ENCODE measurements around the gene CCDC51.

CCDC51 gene

DNA sequence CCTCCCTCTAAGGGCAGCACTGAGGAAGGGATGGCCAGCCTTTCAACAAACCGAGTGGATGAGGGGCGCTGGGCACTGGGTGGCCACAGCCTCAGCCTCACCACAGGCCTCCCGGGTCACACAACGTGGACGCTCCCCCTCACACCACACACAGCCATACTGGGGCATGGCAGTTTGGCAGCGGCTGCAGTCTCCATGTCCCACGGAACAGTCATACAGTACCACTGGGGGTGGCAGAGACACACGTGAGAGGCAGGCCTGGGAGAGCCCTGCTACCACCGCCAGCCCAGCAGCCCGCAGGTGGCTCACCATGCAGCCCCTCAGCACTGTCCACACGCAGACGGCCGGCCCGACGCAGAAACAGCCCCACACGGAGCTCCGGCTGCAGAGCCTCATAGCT lies 21.8 kb downstream of the CCDC51 start:
- H3K9me3 ChIP-seq (ENCODE audit: control extremely low read depth in 1 of 5, control insufficient read depth in 4 of 5, insufficient read depth in 2 of 5, low read depth in 1 of 5, low read length in 4 of 5): no peaks in the 10 kb centered on the region
- DNase-seq: no peak
- WGBS (ENCODE audit: insufficient coverage): 95% methylated on average over 11 of the region's 17 CpGs
- POLR2A ChIA-PET: no interaction called here
- H3K27me3 ChIP-seq (replicated peaks in 2 of 5; ENCODE audit: control insufficient read depth in 4 of 5, insufficient read depth in 5 of 5, low read length in 4 of 5): no peaks in the 10 kb centered on the region
- H3K27ac ChIP-seq (ENCODE audit: insufficient read depth in 1 of 2, low read depth in 1 of 2, low read length in 2 of 2, poor library complexity in 1 of 2, severe bottlenecking in 2 of 2): no peak overlapping the region
- H3K36me3 ChIP-seq (ENCODE audit: control insufficient read depth in 4 of 4, insufficient read depth in 4 of 4, low read length in 3 of 4): peaks cover 0 to 10% (median 0%) of the 10 kb centered on the region in 4 experiments
- no peak overlapping the region for H3K4me3 ChIP-seq (ENCODE audit: control insufficient read depth in 1 of 7, extremely low read depth in 1 of 7, insufficient read depth in 4 of 7, low read depth in 2 of 7, low read length in 6 of 7)
- H3K4me1 ChIP-seq (ENCODE audit: control extremely low read depth in 1 of 4, control insufficient read depth in 4 of 4, insufficient read depth in 4 of 4, low read length in 3 of 4): no peaks in the 10 kb centered on the region
- CTCF ChIA-PET: interaction anchor here (1.3 to 2.2 kb wide), 3 partner anchors 10 to 17 kb away, joined by 4 to 5 read pairs (median 5); no protein-coding TSS in a partner anchor

DNA sequence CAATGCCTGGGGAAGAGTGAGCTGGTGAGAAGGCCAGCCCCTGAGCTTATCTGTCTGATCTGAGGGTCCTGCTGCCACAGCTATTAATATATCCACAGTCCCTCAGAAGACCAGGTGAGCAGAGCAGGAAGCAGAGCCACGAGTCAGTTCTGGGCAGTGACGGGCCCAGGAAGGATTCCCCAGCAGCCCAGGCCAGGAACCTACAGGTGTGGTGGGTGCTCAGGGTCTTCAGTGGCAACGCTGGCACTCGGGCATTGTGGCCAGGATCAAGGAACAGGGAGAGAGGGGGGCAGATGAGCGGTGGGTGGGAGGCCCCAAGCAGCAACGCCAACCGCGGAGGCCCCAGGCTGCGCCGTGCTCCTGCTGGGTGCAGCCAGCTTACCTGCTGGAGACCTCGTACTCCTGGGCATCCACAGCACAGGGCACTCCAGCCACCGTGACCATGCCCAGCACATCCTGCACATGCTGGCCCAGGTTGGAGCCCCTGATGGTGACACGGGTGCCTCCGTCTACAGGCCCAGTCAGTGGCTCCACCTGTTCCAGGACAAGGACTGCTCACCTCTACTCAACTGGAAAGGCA lies 22.3 kb downstream of the CCDC51 start:
- Histone ChIP-seq H3K4me3 (ENCODE audit: control insufficient read depth in 1 of 7, extremely low read depth in 1 of 7, insufficient read depth in 4 of 7, low read depth in 2 of 7, low read length in 6 of 7) (no peak overlapping the region), H3K36me3 (ENCODE audit: control insufficient read depth in 4 of 4, insufficient read depth in 4 of 4, low read length in 3 of 4) (peaks cover 0 to 10% (median under 1%) of the 10 kb centered on the region in 4 experiments), H3K27ac (ENCODE audit: insufficient read depth in 1 of 2, low read depth in 1 of 2, low read length in 2 of 2, poor library complexity in 1 of 2, severe bottlenecking in 2 of 2) (no peak overlapping the region), H3K4me1 (ENCODE audit: control extremely low read depth in 1 of 4, control insufficient read depth in 4 of 4, insufficient read depth in 4 of 4, low read length in 3 of 4) (no peaks in the 10 kb centered on the region), H3K9me3 (ENCODE audit: control extremely low read depth in 1 of 5, control insufficient read depth in 4 of 5, insufficient read depth in 2 of 5, low read depth in 1 of 5, low read length in 4 of 5) (no peaks in the 10 kb centered on the region), H3K27me3 (replicated peaks in 2 of 5; ENCODE audit: control insufficient read depth in 4 of 5, insufficient read depth in 5 of 5, low read length in 4 of 5) (no peaks in the 10 kb centered on the region)
- no peak for DNase-seq
- ChIA-PET CTCF (interaction anchor here (0.6 to 4.5 kb wide), 3 partner anchors 15 to 141 kb away, joined by 3 to 35 read pairs (median 5); no protein-coding TSS in a partner anchor), POLR2A (no interaction called here)
- 96% methylated on average over 11 of the region's 14 CpGs for whole genome bisulfite sequencing (ENCODE audit: insufficient coverage)

DNA sequence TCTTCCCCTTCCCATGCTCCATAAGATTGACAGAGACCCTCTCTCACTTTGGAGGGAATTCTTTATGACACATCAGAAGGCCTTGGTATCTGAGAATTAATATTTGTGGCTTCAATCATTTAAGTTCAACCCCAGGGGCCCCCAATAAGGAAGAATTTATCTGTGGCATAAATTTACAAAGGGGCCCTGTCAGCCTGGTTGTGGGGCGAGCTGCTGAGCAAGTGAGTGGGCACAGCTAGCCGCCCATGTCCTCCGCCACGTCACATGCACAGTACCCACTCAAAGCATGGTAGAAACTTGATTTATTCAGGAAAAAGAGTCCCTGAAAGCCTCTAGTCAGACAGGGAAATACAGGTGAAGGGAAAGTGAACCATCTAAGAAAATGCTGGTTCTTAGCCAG lies 23.4 kb downstream of the CCDC51 start:
- DNase-seq: no peak
- CTCF ChIA-PET: interaction anchor here (0.6 to 4.5 kb wide), 3 partner anchors 16 to 18 kb away, joined by 4 to 35 read pairs (median 5); no protein-coding TSS in a partner anchor
- WGBS (ENCODE audit: insufficient coverage): 97% methylated on average over 4 of the region's 4 CpGs
- H3K36me3 ChIP-seq (ENCODE audit: control insufficient read depth in 4 of 4, insufficient read depth in 4 of 4, low read length in 3 of 4): peaks cover 0 to 20% (median under 1%) of the 10 kb centered on the region in 4 experiments
- POLR2A ChIA-PET: no interaction called here
- no peak overlapping the region for H3K4me3 ChIP-seq (ENCODE audit: control insufficient read depth in 1 of 7, extremely low read depth in 1 of 7, insufficient read depth in 4 of 7, low read depth in 2 of 7, low read length in 6 of 7)
- no peaks in the 10 kb centered on the region for H3K9me3 ChIP-seq (ENCODE audit: control extremely low read depth in 1 of 5, control insufficient read depth in 4 of 5, insufficient read depth in 2 of 5, low read depth in 1 of 5, low read length in 4 of 5)
- H3K27ac ChIP-seq (ENCODE audit: insufficient read depth in 1 of 2, low read depth in 1 of 2, low read length in 2 of 2, poor library complexity in 1 of 2, severe bottlenecking in 2 of 2): no peak overlapping the region
- H3K27me3 ChIP-seq (replicated peaks in 2 of 5; ENCODE audit: control insufficient read depth in 4 of 5, insufficient read depth in 5 of 5, low read length in 4 of 5): no peaks in the 10 kb centered on the region
- H3K4me1 ChIP-seq (ENCODE audit: control extremely low read depth in 1 of 4, control insufficient read depth in 4 of 4, insufficient read depth in 4 of 4, low read length in 3 of 4): no peaks in the 10 kb centered on the region

DNA sequence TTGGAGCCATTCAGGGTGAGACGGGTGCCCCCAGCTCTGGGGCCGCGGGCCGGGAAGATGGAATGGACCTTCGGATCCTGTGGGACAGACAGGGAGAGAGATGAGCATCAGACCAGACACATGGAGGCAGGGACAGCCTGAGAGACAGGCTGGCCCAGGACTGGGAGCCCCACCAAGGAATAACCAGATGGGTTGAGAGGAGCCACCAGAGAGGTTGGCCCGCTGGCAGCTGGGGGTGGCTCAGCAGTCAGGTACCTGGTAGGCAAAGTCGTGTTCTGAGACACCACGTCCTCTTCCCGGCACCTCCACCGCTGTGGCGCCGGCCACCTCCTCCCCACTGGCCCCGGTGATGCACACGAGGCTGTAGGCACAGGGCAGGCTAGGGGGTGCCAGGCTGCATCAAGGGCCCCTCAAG lies 23.8 kb downstream of the CCDC51 start:
- Histone ChIP-seq H3K9me3 (ENCODE audit: control extremely low read depth in 1 of 5, control insufficient read depth in 4 of 5, insufficient read depth in 2 of 5, low read depth in 1 of 5, low read length in 4 of 5) (no peaks in the 10 kb centered on the region), H3K4me1 (ENCODE audit: control extremely low read depth in 1 of 4, control insufficient read depth in 4 of 4, insufficient read depth in 4 of 4, low read length in 3 of 4) (no peaks in the 10 kb centered on the region), H3K36me3 (ENCODE audit: control insufficient read depth in 4 of 4, insufficient read depth in 4 of 4, low read length in 3 of 4) (peaks cover 0 to 24% (median under 1%) of the 10 kb centered on the region in 4 experiments), H3K27ac (ENCODE audit: insufficient read depth in 1 of 2, low read depth in 1 of 2, low read length in 2 of 2, poor library complexity in 1 of 2, severe bottlenecking in 2 of 2) (no peak overlapping the region), H3K4me3 (ENCODE audit: control insufficient read depth in 1 of 7, extremely low read depth in 1 of 7, insufficient read depth in 4 of 7, low read depth in 2 of 7, low read length in 6 of 7) (no peak overlapping the region), H3K27me3 (replicated peaks in 2 of 5; ENCODE audit: control insufficient read depth in 4 of 5, insufficient read depth in 5 of 5, low read length in 4 of 5) (no peaks in the 10 kb centered on the region)
- ChIA-PET CTCF (interaction anchor here (1.6 to 4.5 kb wide), 2 partner anchors 15 to 19 kb away, joined by 5 to 35 read pairs; no protein-coding TSS in a partner anchor), POLR2A (no interaction called here)
- WGBS (ENCODE audit: insufficient coverage): 96% methylated on average over 14 of the region's 14 CpGs
- DNase-seq: no peak

DNA sequence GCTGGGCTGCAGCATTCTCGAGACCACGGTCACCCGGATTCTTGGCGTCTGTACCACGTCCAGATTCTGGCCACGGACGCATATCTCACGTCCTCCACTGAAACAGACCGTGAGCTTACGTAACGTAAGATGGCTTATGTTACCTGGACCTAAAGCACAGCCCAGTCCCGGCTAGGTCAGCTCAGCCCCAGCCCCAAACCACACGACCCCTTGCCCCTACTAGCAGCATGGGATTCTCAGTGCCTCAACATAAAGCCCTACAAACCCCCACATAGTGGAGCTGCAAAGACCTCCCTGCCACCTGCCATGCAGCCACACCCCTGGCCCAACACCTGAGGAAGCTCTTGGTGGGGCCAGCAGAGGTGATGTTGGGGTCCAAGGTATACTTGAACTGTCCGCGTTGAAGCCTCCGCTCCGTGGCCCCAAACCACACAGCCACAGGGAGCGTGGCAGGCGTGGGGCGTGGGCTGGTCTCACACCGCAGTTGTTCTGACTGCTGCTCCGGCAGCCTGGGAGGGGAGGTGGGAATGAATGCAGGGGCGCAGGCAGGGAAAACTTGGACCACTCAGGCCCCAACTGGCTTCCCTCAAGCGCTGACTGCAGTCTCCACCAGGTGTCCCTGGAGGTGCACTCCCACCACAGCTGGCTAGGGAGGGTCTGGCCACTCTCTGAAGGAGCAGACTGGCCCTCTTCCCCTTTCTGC lies 24.5 kb downstream of the CCDC51 start:
- Histone ChIP-seq H3K36me3 (ENCODE audit: control insufficient read depth in 4 of 4, insufficient read depth in 4 of 4, low read length in 3 of 4) (peaks cover 0 to 27% (median 2%) of the 10 kb centered on the region in 4 experiments), H3K9me3 (ENCODE audit: control extremely low read depth in 1 of 5, control insufficient read depth in 4 of 5, insufficient read depth in 2 of 5, low read depth in 1 of 5, low read length in 4 of 5) (no peaks in the 10 kb centered on the region), H3K27ac (ENCODE audit: insufficient read depth in 1 of 2, low read depth in 1 of 2, low read length in 2 of 2, poor library complexity in 1 of 2, severe bottlenecking in 2 of 2) (no peak overlapping the region), H3K27me3 (replicated peaks in 2 of 5; ENCODE audit: control insufficient read depth in 4 of 5, insufficient read depth in 5 of 5, low read length in 4 of 5) (no peaks in the 10 kb centered on the region), H3K4me1 (ENCODE audit: control extremely low read depth in 1 of 4, control insufficient read depth in 4 of 4, insufficient read depth in 4 of 4, low read length in 3 of 4) (no peaks in the 10 kb centered on the region), H3K4me3 (ENCODE audit: control insufficient read depth in 1 of 7, extremely low read depth in 1 of 7, insufficient read depth in 4 of 7, low read depth in 2 of 7, low read length in 6 of 7) (no peak overlapping the region)
- no peak for DNase-seq
- ChIA-PET POLR2A (no interaction called here), CTCF (interaction anchor here (1.4 to 4.5 kb wide), 3 partner anchors 11 to 19 kb away, joined by 3 to 35 read pairs (median 5); no protein-coding TSS in a partner anchor)
- WGBS (ENCODE audit: insufficient coverage): 99% methylated on average over 21 of the region's 24 CpGs

DNA sequence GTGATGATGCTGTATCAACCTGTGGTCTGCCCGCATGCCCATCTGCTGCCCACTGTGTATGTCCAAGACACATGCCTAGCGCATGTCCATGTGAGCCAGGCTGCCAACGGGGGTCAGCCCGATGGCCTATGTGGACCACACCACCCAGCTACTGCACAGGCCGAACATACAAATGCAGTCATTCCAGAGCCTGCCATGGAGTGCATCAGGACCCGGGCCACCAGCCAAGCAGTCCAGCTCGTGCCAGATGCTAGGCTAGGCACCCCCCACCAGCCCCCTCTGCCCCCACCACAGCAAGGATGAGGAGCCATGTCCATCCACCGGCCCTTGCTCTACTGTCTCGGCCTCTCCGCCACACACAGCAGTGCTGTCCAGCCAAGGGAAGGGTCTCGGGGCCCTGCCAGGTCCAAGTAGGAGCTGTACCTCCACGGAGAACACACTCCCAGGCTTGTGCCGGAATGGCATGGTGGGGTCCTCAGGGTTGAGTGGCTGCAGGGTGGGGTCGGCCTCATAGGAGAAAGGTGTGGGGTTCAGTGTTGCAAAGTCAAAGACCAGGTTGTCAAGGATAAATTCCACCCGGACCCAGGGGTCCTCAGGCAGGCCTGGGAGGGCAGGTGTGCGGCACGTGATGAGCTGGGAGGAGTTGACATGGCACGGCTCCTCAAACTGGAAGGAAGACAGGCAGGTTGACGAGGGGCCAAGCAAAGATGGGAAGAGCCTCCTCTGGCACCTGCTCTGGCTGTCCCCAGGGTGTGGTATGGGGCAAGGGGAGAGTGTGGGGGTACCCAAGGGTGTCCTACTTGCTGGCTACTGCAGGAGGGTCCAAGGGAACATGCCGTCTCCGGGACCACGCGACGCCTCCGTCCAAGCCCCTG lies 25.3 kb downstream of the CCDC51 start:
- no peaks in the 10 kb centered on the region for H3K9me3 ChIP-seq (ENCODE audit: control extremely low read depth in 1 of 5, control insufficient read depth in 4 of 5, insufficient read depth in 2 of 5, low read depth in 1 of 5, low read length in 4 of 5)
- H3K27me3 ChIP-seq (replicated peaks in 2 of 5; ENCODE audit: control insufficient read depth in 4 of 5, insufficient read depth in 5 of 5, low read length in 4 of 5): no peaks in the 10 kb centered on the region
- CTCF ChIA-PET: interaction anchor here (1.4 to 4.5 kb wide), 3 partner anchors 12 to 20 kb away, joined by 3 to 35 read pairs (median 5); no protein-coding TSS in a partner anchor
- no peak for DNase-seq
- H3K4me3 ChIP-seq (ENCODE audit: control insufficient read depth in 1 of 7, extremely low read depth in 1 of 7, insufficient read depth in 4 of 7, low read depth in 2 of 7, low read length in 6 of 7): no peak overlapping the region
- 94% methylated on average over 18 of the region's 25 CpGs for WGBS (ENCODE audit: insufficient coverage)
- POLR2A ChIA-PET: interaction anchor here (1.4 kb wide), 1 partner anchor 15 kb away, joined by 3 read pairs; the partner anchor contains the start of gene PLXNB1
- peaks cover 0 to 33% (median 3%) of the 10 kb centered on the region in 4 experiments for H3K36me3 ChIP-seq (ENCODE audit: control insufficient read depth in 4 of 4, insufficient read depth in 4 of 4, low read length in 3 of 4)
- H3K4me1 ChIP-seq (ENCODE audit: control extremely low read depth in 1 of 4, control insufficient read depth in 4 of 4, insufficient read depth in 4 of 4, low read length in 3 of 4): no peaks in the 10 kb centered on the region
- no peak overlapping the region for H3K27ac ChIP-seq (ENCODE audit: insufficient read depth in 1 of 2, low read depth in 1 of 2, low read length in 2 of 2, poor library complexity in 1 of 2, severe bottlenecking in 2 of 2)

Measured in common myeloid progenitor, CD34-positive (primary cell).